ENCODE measurements around the gene CD2AP.
"Not testable (repeated sequence)": the region's sequence is repeated elsewhere in the genome, so short reads cannot be mapped to it uniquely, and the experiment has no call there.

Gene CD2AP

GRCh38 chr6:47535316-47536225 lies 58.0 kb downstream of the CD2AP start:
- TF ChIP-seq GATA1 (IDR thresholded peaks at IDR 0.05; ENCODE audit: low read depth, low read length) (no peak), POLR2A (IDR thresholded peaks at IDR 0.05; ENCODE audit: low read length) (no peak)
- DNase-seq = no peak

- TF ChIP-seq GATA1 (IDR thresholded peaks at IDR 0.05; ENCODE audit: low read depth, low read length) (no peak), POLR2A (IDR thresholded peaks at IDR 0.05; ENCODE audit: low read length) (no peak)
Observed at GRCh38 chr6:47536816-47537401, 59.3 kb downstream of the CD2AP start.

GRCh38 chr6:47545223-47545622 lies 67.6 kb downstream of the CD2AP start:
- no peak for TF ChIP-seq GATA1 (IDR thresholded peaks at IDR 0.05; ENCODE audit: low read depth, low read length)
- TF ChIP-seq POLR2A (IDR thresholded peaks at IDR 0.05; ENCODE audit: low read length) = no peak
- DNase-seq = no peak

More at GRCh38 chr6:47536816-47537401, 59.3 kb downstream of the CD2AP start:
- DNase-seq = no peak

GRCh38 chr6:47551670-47552069 lies 74.1 kb downstream of the CD2AP start:
- no peak for TF ChIP-seq GATA1 (IDR thresholded peaks at IDR 0.05; ENCODE audit: low read depth, low read length)
- no peak for TF ChIP-seq POLR2A (IDR thresholded peaks at IDR 0.05; ENCODE audit: low read length)
- no peak for DNase-seq

- TF ChIP-seq POLR2A (IDR thresholded peaks at IDR 0.05; ENCODE audit: low read length) (no peak), GATA1 (IDR thresholded peaks at IDR 0.05; ENCODE audit: low read depth, low read length) (no peak)
- DNase-seq = no peak
Observed at GRCh38 chr6:47552319-47552718, 74.7 kb downstream of the CD2AP start.

GRCh38 chr6:47553243-47553642 lies 75.7 kb downstream of the CD2AP start:
- DNase-seq = not testable (repeated sequence)

GRCh38 chr6:47556459-47556858 lies 78.9 kb downstream of the CD2AP start:
- not testable (repeated sequence) for DNase-seq

GRCh38 chr6:47563162-47563561 lies 85.6 kb downstream of the CD2AP start:
- no peak for DNase-seq
- TF ChIP-seq POLR2A (IDR thresholded peaks at IDR 0.05; ENCODE audit: low read length) = no peak
- TF ChIP-seq GATA1 (IDR thresholded peaks at IDR 0.05; ENCODE audit: low read depth, low read length) = no peak

- DNase-seq = not testable (repeated sequence)
Observed at GRCh38 chr6:47566602-47567001, 89.0 kb downstream of the CD2AP start.

GRCh38 chr6:47567586-47567985 lies 90.0 kb downstream of the CD2AP start:
- no peak for TF ChIP-seq POLR2A (IDR thresholded peaks at IDR 0.05; ENCODE audit: low read length)
- TF ChIP-seq GATA1 (IDR thresholded peaks at IDR 0.05; ENCODE audit: low read depth, low read length) = no peak
- no peak for DNase-seq

- TF ChIP-seq POLR2A (IDR thresholded peaks at IDR 0.05; ENCODE audit: low read length) (no peak), GATA1 (IDR thresholded peaks at IDR 0.05; ENCODE audit: low read depth, low read length) (no peak)
- DNase-seq = no peak
Observed at GRCh38 chr6:47571488-47571887, 93.9 kb downstream of the CD2AP start.

- DNase-seq = no peak
- TF ChIP-seq GATA1 (IDR thresholded peaks at IDR 0.05; ENCODE audit: low read depth, low read length) (no peak), POLR2A (IDR thresholded peaks at IDR 0.05; ENCODE audit: low read length) (no peak)
Observed at GRCh38 chr6:47573109-47573508, 95.5 kb downstream of the CD2AP start.

- no peak for DNase-seq
- TF ChIP-seq GATA1 (IDR thresholded peaks at IDR 0.05; ENCODE audit: low read depth, low read length) (no peak), POLR2A (IDR thresholded peaks at IDR 0.05; ENCODE audit: low read length) (no peak)
Observed at GRCh38 chr6:47574789-47575188, 97.2 kb downstream of the CD2AP start.

GRCh38 chr6:47579040-47579439 lies 101.5 kb downstream of the CD2AP start:
- TF ChIP-seq POLR2A (IDR thresholded peaks at IDR 0.05; ENCODE audit: low read length) (no peak), GATA1 (IDR thresholded peaks at IDR 0.05; ENCODE audit: low read depth, low read length) (no peak)
- DNase-seq = no peak

GRCh38 chr6:47581591-47581990 lies 104.0 kb downstream of the CD2AP start:
- no peak for DNase-seq
- TF ChIP-seq POLR2A (IDR thresholded peaks at IDR 0.05; ENCODE audit: low read length) = no peak
- no peak for TF ChIP-seq GATA1 (IDR thresholded peaks at IDR 0.05; ENCODE audit: low read depth, low read length)
